ENCODE data around the gene FAM98A. TPM values are rescaled to one million over a fixed set of nuclear protein-coding genes. Genes with fewer than 3 reads are reported as not detected.

FAM98A gene
- total RNA-seq, 2 experiments from 2014 or later: 78.8 to 84.3 TPM

GRCh38 chr2:33599943-33600192, 769 bp upstream of the FAM98A start:
- POLR2A ChIA-PET: interaction anchor here (1.1 kb wide), 1 partner anchor 16 kb away, joined by 9 read pairs; no protein-coding TSS in a partner anchor
- CTCF ChIA-PET: interaction anchor here (1.1 kb wide), 1 partner anchor 124 kb away, joined by 4 read pairs; no protein-coding TSS in a partner anchor

DNA sequence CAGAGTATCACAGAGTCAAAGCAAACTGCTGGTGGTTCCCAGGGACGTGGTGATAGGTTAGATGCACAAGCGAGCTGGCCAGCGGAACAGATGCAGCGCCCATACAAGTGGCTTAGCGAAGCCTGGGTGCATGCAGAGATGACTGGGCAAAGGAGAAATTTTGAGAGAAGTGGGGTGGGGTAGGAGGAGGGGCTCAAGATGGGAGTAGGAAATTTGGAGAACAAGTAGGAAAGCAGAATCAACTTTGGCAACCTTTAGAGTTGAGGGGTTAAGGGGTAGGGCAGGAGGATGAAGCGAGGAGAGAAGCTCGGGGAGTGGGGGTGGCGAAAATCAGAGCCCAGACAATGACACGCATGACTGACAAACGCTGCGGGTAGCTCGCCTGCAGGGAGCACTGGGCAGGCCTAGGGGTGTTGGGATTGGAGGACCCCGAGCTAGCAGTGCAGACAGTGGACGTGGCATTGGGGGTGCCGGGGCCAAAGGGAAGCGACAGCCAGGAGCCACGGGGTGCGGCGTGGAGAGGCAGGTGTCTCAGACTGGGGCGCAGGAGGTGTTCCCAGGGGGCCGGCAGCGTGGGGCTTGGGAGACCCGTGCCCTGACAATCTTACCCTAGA, 431 bp downstream of the FAM98A start:
- CTCF ChIA-PET: interaction anchor here (1.1 to 1.7 kb wide), 4 partner anchors 15 to 219 kb away, joined by 3 to 6 read pairs (median 4); no protein-coding TSS in a partner anchor
- POLR2A ChIA-PET: interaction anchor here (1.0 to 1.1 kb wide), 2 partner anchors 15 to 123 kb away, joined by 4 to 9 read pairs; partner anchors contain the start of gene RASGRP3

DNA sequence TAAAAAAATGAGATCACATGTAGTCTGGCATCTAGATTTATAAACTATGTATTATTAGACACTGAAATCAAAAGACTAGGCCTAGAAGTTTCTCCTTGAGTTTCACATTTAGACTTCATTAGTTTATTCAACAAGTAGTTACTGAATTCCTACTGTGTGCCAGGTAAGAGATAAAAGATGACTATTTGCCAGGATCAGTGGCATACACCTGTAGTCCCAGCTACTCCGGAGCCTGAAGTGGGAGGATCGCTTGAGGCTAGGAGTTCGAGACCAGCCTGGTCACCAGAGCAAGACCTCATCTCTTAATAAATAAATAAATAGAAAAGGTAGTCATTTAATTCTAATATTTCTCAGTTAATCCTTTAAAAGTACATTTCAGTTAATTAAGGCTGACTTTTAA, 2.1 kb downstream of the FAM98A start:
- POLR2A ChIA-PET: no interaction called here
- CTCF ChIA-PET: interaction anchor here (1.7 kb wide), 1 partner anchor 121 kb away, joined by 6 read pairs; no protein-coding TSS in a partner anchor

DNA sequence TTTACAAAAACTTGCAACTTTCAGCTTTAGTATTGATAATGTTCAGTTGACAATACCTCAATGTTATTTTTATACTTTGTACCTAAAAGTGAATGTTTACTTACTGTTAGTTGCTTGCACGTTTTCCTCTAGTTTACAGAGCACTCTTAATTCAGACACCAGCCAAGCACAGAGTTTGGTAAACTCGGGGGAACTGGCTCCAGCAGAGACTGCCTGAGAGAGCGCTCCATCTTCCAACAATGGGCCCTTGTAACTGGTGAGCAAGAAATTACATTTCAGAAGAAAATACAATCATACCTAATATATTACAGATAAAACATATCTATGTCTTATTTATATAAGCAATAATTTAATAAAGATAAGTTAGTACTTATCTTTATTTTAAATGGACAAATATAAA, 3.7 kb downstream of the FAM98A start:
- CTCF ChIA-PET: no interaction called here
- POLR2A ChIA-PET: no interaction called here

- ChIA-PET CTCF (no interaction called here), POLR2A (no interaction called here)
Observed at GRCh38 chr2:33589444-33589843, 9.7 kb downstream of the FAM98A start.

- POLR2A ChIA-PET: no interaction called here
- CTCF ChIA-PET: no interaction called here
Observed at GRCh38 chr2:33588232-33588631, 10.9 kb downstream of the FAM98A start.

DNA sequence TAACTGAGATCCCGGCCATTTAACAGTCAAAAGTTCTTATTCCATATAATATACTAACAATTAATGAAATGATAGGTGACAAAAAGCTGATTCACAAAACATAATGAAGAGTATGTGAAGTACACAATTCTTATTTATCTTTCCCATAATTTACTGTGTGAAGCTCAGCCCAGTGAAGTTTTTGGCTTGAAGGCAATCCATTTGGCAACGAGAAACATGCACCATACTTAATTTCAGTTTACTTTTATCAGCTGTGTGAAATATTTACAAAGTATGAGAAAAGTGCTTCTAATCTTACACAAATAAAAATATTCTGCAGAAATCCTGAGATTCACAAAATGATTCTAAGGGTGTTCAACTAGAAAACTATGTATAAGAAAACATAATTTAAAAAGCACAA, 12.3 kb downstream of the FAM98A start:
- CTCF ChIA-PET: interaction anchor here (0.9 kb wide), 1 partner anchor 111 kb away, joined by 3 read pairs; no protein-coding TSS in a partner anchor
- POLR2A ChIA-PET: no interaction called here

GRCh38 chr2:33583194-33583938, 15.7 kb downstream of the FAM98A start:
- CTCF ChIA-PET: interaction anchor here (0.6 to 2.0 kb wide), 7 partner anchors 9 to 207 kb away, joined by 3 to 6 read pairs (median 4); partner anchors contain the start of genes FAM98A and RASGRP3
- POLR2A ChIA-PET: interaction anchor here (3.2 kb wide), 1 partner anchor 16 kb away, joined by 9 read pairs; the partner anchor contains the start of gene FAM98A

- POLR2A ChIA-PET: interaction anchor here (3.2 kb wide), 1 partner anchor 17 kb away, joined by 9 read pairs; the partner anchor contains the start of gene FAM98A
- CTCF ChIA-PET: interaction anchor here (1.3 to 2.0 kb wide), 2 partner anchors 12 to 106 kb away, joined by 4 to 6 read pairs; partner anchors contain the start of gene RASGRP3
Observed at GRCh38 chr2:33581872-33582271, 17.2 kb downstream of the FAM98A start.

DNA sequence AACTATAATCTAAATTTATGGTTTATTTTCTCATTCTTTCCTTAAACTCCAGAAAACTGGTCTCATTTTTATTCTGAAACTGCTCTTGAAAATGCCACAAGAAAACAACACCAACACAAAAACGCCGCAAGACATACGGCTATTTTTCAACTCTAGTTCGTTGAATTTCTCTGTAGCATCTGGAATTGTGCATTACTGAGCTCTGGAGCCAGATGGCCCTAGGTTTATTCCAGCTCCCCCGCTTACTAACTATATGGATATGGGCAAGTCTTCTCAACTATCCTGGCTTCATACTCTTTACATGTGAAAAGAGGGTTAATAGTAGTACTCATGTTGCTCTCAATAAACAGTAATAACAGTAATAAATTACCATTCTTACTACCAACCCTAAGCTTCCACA, 19.9 kb downstream of the FAM98A start:
- POLR2A ChIA-PET: no interaction called here
- CTCF ChIA-PET: no interaction called here

GRCh38 chr2:33577668-33578067, 21.4 kb downstream of the FAM98A start:
- CTCF ChIA-PET: interaction anchor here (1.1 kb wide), 1 partner anchor 42 kb away, joined by 4 read pairs; no protein-coding TSS in a partner anchor
- POLR2A ChIA-PET: no interaction called here

GRCh38 chr2:33577084-33577483, 22.0 kb downstream of the FAM98A start:
- ChIA-PET POLR2A (no interaction called here), CTCF (interaction anchor here (1.1 kb wide), 1 partner anchor 41 kb away, joined by 4 read pairs; no protein-coding TSS in a partner anchor)

DNA sequence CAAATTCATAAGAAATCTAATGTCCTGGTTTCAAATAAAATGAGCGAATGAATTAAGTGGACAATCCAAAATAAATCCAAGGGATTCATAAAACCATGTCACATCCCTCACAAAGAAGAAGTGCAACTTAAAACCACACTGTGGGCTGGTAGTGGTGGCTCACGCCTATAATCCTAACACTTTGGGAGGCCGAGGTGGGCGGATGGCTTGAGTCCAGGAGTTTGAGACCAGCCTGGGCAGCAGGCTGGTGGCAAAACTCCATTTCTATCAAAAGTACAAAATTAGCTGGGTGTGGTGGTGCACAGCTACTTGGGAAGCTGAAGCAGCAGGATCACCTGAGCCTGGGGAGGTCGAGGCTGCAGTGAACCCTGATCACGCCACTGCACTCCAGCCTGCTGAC, 25.4 kb downstream of the FAM98A start:
- POLR2A ChIA-PET: no interaction called here
- CTCF ChIA-PET: no interaction called here

- POLR2A ChIA-PET: no interaction called here
- CTCF ChIA-PET: no interaction called here
Observed at GRCh38 chr2:33570681-33571080, 28.4 kb downstream of the FAM98A start.

DNA sequence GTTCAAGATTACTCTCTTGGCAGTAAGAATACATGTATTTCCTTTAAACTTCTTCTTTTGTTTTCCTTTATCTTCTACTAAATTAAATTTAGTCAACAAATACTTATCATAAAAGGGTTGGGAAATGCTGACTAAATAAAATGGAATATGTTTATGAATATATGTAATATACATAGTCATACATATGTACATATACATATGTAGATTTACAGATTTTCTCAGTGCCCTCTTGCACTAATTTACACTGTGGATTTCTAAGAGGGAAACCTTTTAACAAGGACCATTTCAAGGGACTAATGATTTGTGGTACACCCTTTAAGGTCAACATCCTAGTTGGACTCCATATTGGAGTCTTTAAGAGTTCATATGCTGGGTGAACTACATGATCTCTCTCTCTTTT, 37.2 kb downstream of the FAM98A start:
- POLR2A ChIA-PET: no interaction called here
- CTCF ChIA-PET: no interaction called here

DNA sequence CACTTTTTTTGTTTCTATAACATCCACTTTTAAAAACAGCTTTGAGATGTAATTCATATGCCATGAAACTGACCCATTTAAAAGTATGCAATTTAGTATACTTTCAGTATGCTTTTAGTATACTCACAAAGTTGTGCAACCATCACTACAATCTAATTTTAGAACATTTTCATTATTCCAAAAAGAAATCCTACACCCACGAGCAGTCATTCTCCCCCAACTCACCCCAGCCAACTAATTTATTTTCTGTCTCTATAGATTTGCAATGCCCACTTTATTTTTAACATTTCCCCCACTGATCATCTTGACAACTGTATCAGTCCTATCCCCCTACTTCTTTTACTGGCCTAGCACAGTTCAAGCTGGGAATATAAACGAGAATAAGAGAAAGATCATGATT, 39.1 kb downstream of the FAM98A start:
- CTCF ChIA-PET: no interaction called here
- POLR2A ChIA-PET: no interaction called here

- CTCF ChIA-PET: no interaction called here
- POLR2A ChIA-PET: no interaction called here
Observed at GRCh38 chr2:33559328-33559727, 39.8 kb downstream of the FAM98A start.

GRCh38 chr2:33555681-33556080, 43.4 kb downstream of the FAM98A start:
- CTCF ChIA-PET: interaction anchor here (0.6 kb wide), 1 partner anchor 158 kb away, joined by 3 read pairs; no protein-coding TSS in a partner anchor
- POLR2A ChIA-PET: no interaction called here

DNA sequence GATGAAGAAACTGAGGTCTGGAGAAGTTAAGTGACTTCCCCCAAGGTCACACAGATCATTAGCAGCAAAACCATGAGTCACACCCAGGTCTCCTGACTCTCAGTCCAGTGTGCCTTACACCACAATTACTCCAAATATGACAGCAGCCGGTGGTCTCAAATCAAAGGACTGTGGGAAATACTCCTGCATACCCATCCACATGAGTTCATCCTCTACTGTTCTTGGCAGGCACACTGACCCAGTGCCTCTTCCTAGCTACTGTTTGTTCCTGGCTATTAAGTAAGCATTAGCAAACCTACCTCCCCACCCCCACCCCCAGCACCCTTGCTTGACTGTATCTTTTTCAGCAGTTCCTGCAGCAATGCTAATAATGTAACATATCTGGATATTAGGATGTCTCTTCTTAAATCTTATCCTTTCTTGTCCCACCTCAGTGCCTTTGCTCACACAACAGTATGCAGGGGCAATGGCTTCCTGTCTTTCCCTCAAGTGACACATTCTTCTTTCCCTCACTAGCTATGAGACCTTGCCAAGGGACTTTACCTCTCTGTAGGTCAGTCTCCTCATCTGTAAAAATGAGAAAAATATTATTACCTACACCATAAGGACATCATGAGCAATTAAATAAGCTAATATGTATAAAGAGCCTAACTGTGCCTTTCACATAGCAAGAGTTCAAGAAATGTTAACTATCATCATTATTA, 46.2 kb downstream of the FAM98A start:
- ChIA-PET POLR2A (no interaction called here), CTCF (no interaction called here)

DNA sequence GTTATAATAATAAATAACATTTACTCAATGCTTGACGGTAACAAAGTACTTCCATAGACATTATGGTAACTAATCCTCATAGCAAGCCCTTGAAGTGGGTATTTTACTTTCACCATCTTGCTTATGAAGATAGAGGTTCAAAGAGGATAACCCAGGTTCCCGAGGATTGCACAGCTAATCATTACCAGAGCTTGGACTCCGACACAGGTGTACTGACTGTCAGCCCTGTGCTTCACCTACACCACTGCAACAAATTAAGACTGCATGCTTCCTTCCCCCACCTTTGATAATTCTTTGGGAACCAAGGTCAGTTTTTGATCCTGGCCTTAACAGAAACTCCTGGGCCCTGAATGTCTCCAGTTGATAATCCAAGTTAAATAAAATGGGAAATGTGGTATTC, 48.9 kb downstream of the FAM98A start:
- ChIA-PET CTCF (no interaction called here), POLR2A (no interaction called here)

GRCh38 chr2:33541243-33541642, 57.9 kb downstream of the FAM98A start:
- ChIA-PET POLR2A (no interaction called here), CTCF (no interaction called here)
